GM18517 (cell line): ENCODE measurements around the gene ZBTB32.

ENCODE experiments used
- ATAC-seq: cut with Tn5 transposase; IDR thresholded peaks from one replicate; pipeline ENCODE4 v1.9.1; 2021; ENCODE audit warnings: mild to moderate bottlenecking, moderate library complexity; ENCODE audit not compliant: unreplicated experiment

The ZBTB32 gene

GRCh38 chr19:35736913-35737886 is 32.8 kb downstream of the ZBTB32 start:
- no peak for ATAC-seq

GRCh38 chr19:35738021-35738886 is 33.9 kb downstream of the ZBTB32 start:
- no peak for ATAC-seq

GRCh38 chr19:35738887-35739229 is 34.5 kb downstream of the ZBTB32 start:
- no peak for ATAC-seq

- no peak for ATAC-seq
Observed at GRCh38 chr19:35739275-35740107, 35.1 kb downstream of the ZBTB32 start.

- no peak for ATAC-seq
Observed at GRCh38 chr19:35740108-35740422, 35.7 kb downstream of the ZBTB32 start.

- peak; percentile 46 for ATAC-seq
Observed at GRCh38 chr19:35740423-35741202, 36.3 kb downstream of the ZBTB32 start.

- no peak for ATAC-seq
Observed at GRCh38 chr19:35741203-35741515, 36.8 kb downstream of the ZBTB32 start.

- no peak for ATAC-seq
Observed at GRCh38 chr19:35742121-35742724, 37.9 kb downstream of the ZBTB32 start, which contains the start of gene IGFLR1. IGFLR1 (minus strand) TSS chr19:35742452; CDS start chr19:35741180, 1,272 bp downstream.

GRCh38 chr19:35743640-35744429 is 39.5 kb downstream of the ZBTB32 start:
- ATAC-seq: no peak

- ATAC-seq: no peak
Observed at GRCh38 chr19:35744430-35745327, 40.3 kb downstream of the ZBTB32 start.

- peak; percentile 39 for ATAC-seq
Observed at GRCh38 chr19:35745328-35746086, 41.1 kb downstream of the ZBTB32 start, which contains the start of the genes PSENEN and U2AF1L4. PSENEN (plus strand) TSS chr19:35745651; CDS start chr19:35745931, 280 bp downstream. U2AF1L4 (minus strand) TSS chr19:35745418; CDS start chr19:35745391, 27 bp downstream.

GRCh38 chr19:35746087-35746462 is 41.7 kb downstream of the ZBTB32 start:
- no peak for ATAC-seq

- no peak for ATAC-seq
Observed at GRCh38 chr19:35746531-35746930, 42.2 kb downstream of the ZBTB32 start.

- ATAC-seq: peak; percentile 66
Observed at GRCh38 chr19:35748106-35749020, 44.0 kb downstream of the ZBTB32 start, which contains the start of gene LIN37. LIN37 (plus strand) TSS chr19:35748576; CDS start chr19:35748725, 149 bp downstream.

GRCh38 chr19:35750167-35750566 is 45.8 kb downstream of the ZBTB32 start:
- ATAC-seq: no peak
